Measurements from ENCODE around the gene GOLGA6C.
"Not testable (repeated sequence)": the region's sequence is repeated elsewhere in the genome, so short reads cannot be mapped to it uniquely, and the experiment has no call there.

GOLGA6C gene

GRCh38 chr15:75314552-75315290, 56.6 kb downstream of the GOLGA6C start:
- Mint-ChIP-seq H3K36me3 (no peaks in the 10 kb centered on the region), H3K9me3 (no peaks in the 10 kb centered on the region), H3K4me1 (peaks cover 15% of the 10 kb centered on the region), H3K4me3 (no peak overlapping the region), H3K27ac (no peak overlapping the region)
- no peak for ATAC-seq
- no peak for DNase-seq (ENCODE audit: low spot score in 2 of 2)

GRCh38 chr15:75319231-75319897, 61.2 kb downstream of the GOLGA6C start:
- ATAC-seq; H3K9me3 Mint-ChIP-seq; DNase-seq (ENCODE audit: low spot score in 2 of 2); H3K36me3 Mint-ChIP-seq; H3K4me1 Mint-ChIP-seq; H3K27ac Mint-ChIP-seq; H3K4me3 Mint-ChIP-seq: not testable (repeated sequence)

Measured in stimulated activated effector memory CD8-positive, alpha-beta T cell treated with anti-CD3 and anti-CD28 coated beads, Interleukin-12 subunit alpha, Interleukin-12 subunit beta, amount 100 ng/mL, for 72 hours (primary cell).